Left colon (tissue), 2 donors: ENCODE measurements around the gene PLOD3. TPM values are rescaled to one million over a fixed set of nuclear protein-coding genes. Genes with fewer than 3 reads are reported as not detected.
A peak's percentile ranks its signal among the peaks of the same experiment; 100 is the strongest.

Source experiments
- ATAC-seq: fragments of 200-7000 bp; cut with Tn5 transposase; one replicate; pipeline ENCODE4 v1.9.1; 2020; ENCODE audit warnings: mild to moderate bottlenecking, moderate library complexity
- DNase-seq, 2 donors: peaks; one replicate each; pipeline ENCODE4 v3.0.0-alpha.2; 2020
- intact Hi-C, 2 donors: fragments of 100-400 bp; cut with DNase I in 1 of 2; cut with micrococcal nuclease in 1 of 2; formaldehyde crosslinking; loops; one replicate each; pipeline versions ENCODE4 v1.11.2 to v1.14.0; 2022; cut with DNase I, micrococcal nuclease
- total RNA-seq, 2 donors: library from RNA; stranded (reverse); fragmentation: NEBNext Ultra II Directional; extraction: Animal tissue kit (Norgen Biotek cat#: 25700); gene quantifications; one replicate each; pipeline ENCODE4 v1.2.1, GENCODE V29; 2021
- donor health status: DM: no; HTN: no; CAD: no.
- donor health status: DM: yes; HTN: yes; CAD: no.

The PLOD3 gene
- total RNA-seq, 2 donors from 2014 or later = 81.9 to 85.9 TPM

- DNase-seq (no peak), ATAC-seq (no peak)
- intact Hi-C loops = no loop called here
Observed at GRCh38 chr7:101240226-101241014, 23.0 kb upstream of the PLOD3 start.

- no peak for ATAC-seq
- intact Hi-C loops = no loop called here
- DNase-seq = no peak
Observed at GRCh38 chr7:101239951-101240220, 22.5 kb upstream of the PLOD3 start.

GRCh38 chr7:101239191-101239950 lies 22.0 kb upstream of the PLOD3 start:
- ATAC-seq = no peak
- DNase-seq = no peak
- intact Hi-C loops = no loop called here

DNA sequence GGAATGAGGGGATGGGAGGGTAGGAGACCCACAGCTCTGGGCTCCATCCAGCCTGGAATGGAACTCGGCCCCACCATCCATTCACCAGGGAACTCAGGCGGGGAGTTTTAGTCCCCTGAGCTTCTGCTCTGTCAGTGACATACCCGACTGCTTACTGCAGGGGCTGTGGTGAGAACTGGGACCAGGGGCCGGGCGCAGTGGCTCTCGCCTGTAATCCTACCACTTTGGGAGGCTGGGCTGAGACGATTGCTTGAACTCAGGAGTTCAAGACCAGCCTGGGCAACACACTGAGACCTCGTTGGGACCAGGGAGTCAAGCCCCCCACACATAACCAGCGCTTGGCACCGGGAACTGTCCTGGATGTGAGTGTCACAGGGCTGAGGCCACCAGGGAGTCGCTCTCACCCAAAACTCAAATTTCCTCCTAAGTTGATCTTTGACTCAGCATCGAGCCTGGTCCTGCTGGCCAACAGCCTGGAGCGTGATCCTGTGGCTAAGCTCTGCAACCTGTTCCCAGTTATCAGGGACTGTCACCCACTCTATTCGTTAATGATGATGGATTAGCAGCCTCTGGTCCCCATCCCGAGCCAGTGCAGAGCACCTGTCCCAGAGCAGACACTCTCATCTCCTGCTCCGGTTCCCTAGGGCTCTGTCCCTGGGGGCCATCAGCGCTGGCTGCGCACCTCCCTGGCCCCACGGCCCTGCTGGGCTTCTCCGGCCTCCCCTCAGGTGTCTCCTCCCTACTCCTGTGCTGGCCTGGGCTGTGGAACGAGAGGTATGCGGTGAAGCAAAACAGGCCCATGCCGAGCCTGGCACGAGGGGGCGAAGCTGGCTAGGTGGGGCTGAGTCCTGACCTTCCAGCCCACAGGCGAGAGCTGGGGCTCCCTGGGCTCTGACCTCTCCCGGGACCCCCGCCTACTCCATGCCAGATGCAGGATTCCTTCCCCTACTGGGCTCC lies 21.1 kb upstream of the PLOD3 start:
- no peak for ATAC-seq
- intact Hi-C loops = no loop called here
- no peak for DNase-seq

- intact Hi-C loops = no loop called here
- ATAC-seq (peak; percentile 63), DNase-seq (peak; percentile 89)
Observed at GRCh38 chr7:101237206-101238067, 20.1 kb upstream of the PLOD3 start, which contains the start of gene CLDN15. CLDN15 (minus strand) TSS chr7:101237802; CDS start chr7:101237581, 221 bp downstream.

DNA sequence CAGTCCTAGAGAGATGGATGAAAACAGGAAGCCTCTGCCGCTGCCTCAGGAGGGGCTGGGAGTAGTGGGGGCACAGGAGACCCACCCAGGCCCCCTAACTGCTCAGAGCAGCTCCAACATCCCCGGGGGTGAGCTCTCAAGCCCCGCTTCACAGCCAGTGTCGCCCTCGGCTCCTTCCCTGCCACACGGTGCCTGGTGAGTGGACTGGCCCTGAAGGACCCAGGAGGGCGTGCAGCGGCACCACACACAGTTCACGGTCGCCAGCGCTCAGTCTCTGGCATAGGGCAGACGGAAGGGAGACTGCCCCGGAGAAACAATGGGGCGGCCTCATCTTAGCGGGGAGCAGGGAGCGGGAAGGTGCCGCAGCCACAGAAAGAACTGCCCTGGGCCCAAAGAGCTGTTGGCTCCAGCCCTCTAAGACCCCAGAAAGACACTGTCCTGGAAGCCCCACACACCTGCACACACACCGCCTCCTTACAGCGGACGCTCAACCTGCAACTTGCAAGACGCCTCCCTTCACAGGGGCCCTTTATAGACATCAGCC lies 19.0 kb upstream of the PLOD3 start:
- intact Hi-C loops = no loop called here
- no peak for DNase-seq
- peak; percentile 14 for ATAC-seq

GRCh38 chr7:101235522-101235921 lies 18.1 kb upstream of the PLOD3 start:
- ATAC-seq = peak; percentile 48
- intact Hi-C loops = no loop called here

DNA sequence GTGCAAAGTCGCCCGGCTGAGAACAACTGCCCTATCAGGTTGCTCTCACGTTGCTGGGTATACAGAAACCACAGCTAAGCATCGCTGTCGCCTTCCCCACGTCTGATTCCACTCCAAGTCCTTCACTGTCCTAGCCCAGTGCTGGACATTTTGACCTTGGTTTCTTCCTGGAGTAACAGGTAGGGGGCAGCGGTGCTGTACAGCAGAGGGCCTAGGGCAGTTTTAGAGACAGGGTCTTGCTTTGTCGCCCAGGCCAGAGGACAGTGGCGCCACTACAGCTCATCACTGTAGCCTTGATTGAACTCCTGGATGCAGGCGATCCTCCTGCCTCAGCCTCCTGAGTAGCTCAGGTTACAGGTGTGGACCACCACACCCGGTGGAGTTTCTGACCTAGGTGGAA lies 17.7 kb upstream of the PLOD3 start:
- intact Hi-C loops = no loop called here
- no peak for DNase-seq
- ATAC-seq = peak; percentile 1

More at GRCh38 chr7:101235522-101235921, 18.1 kb upstream of the PLOD3 start:
- peak; percentile 78 to 87 for DNase-seq

DNA sequence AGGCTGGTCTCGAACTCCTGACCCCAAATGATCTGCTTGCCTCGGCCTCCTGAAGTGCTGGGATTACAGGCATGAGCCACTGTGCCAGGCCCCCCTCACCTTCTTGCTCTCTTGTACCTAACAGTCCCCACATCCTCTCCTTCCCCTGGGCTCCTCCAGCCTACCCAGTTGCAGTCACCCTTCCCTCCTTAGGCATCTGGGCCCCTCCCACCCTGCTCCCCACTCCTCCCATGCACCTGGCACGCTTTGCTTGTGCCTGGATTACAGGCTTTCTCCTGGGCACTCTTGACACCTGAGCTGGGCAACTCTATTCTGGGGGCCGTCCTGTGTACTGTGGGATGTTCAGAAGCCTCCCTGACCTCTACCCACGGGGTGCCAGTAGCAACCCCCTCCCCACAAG lies 17.3 kb upstream of the PLOD3 start:
- intact Hi-C loops = no loop called here
- ATAC-seq (peak; percentile 5), DNase-seq (peak in 1 of 2 donors; percentile 70)

DNA sequence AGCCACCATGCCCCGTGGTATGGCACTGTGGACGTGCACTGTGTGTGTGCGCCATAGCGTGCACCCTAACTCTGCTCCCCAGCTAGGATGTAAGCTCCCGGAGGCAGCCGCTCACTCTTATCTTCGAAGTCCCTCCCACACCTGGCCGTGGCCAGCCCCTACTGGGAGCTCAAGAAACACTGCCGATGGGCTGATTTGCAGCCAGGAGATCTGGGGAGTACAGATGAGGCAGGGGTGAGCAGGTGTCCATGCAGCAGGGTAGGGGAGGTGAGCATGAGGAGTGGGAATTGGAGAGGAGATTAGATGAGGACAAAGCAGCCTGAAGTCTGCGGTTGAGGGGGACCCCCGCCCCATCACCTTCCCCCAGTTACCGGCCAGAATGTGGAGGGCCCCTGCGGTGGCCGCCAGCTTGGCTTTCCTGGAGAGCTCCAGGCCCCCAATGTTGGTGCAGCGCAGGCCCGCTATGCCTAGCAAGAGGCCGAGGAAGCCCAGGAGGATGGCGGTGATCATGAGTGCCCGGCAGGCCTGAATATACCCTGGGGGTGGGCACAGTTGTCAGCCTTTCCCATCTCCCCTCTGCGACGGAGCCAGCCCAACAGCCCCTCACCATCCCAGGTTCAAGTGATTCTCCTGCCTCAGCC lies 16.6 kb upstream of the PLOD3 start:
- DNase-seq = no peak
- intact Hi-C loops = no loop called here
- no peak for ATAC-seq

GRCh38 chr7:101232141-101232850 lies 14.9 kb upstream of the PLOD3 start:
- intact Hi-C loops = no loop called here
- peak; percentile 78 for ATAC-seq

DNA sequence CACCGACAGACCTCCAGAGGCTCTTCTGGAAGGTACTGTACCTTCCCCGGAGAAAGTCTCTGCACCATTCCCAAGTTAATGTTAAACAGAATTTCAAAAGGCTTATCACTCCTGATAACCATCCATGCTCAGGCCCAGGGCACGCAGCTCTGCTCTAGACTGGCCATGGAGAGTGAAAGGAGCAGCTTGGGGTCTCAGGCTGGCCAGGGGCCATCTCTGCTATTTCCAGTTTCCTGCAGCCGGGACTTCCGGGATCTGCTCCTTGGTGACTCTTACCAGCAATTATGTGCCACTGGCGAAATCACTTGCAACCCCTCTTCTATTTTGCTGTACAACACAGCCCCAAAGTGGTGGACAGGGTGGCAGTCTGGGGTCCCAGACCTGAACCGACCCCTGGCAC lies 14.3 kb upstream of the PLOD3 start:
- intact Hi-C loops = no loop called here
- DNase-seq (no peak), ATAC-seq (peak; percentile 13)

More at GRCh38 chr7:101232141-101232850, 14.9 kb upstream of the PLOD3 start:
- DNase-seq = peak; percentile 89 to 91

DNA sequence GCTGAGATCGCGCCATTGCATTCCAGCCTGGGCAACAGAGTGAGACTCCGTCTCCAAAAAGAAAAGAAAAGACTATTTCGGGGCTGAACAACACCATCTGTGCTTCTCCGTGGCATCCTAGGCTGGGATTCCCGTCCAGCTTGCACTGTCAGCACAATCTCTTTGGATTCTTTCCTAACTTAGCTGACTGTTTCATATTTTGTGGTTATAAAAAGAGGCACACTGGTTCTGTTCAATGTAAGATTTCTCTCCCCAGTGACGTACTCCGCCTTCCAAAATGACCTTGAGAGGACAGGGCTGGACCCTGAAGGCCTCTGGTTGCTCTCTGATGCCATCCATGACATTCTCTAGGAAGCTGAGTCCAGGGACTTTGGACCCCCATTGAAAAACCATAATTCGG lies 9.3 kb upstream of the PLOD3 start:
- intact Hi-C loops = no loop called here
- ATAC-seq (no peak), DNase-seq (no peak)

DNA sequence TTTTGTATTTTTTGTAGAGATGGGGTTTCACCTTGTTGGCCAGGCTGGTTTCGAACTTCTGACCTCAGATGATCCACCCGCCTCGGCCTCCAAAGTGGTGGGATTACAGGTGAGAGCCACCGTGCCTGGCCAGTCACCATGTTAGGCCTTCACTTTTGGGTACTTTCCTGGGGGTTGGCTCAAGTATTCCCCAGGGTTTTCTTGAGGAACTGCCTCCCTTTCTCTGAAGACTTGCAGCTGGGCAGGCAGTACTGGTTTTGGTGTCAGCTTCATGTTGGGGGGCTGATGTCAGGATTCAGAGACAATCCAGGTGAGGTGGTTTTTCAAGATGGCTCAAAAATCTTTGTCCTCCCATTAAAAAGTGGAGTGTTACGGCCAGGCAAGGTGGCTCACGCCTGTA lies 8.3 kb upstream of the PLOD3 start:
- intact Hi-C loops = no loop called here
- DNase-seq (no peak), ATAC-seq (no peak)

- DNase-seq (no peak), ATAC-seq (no peak)
- intact Hi-C loops = no loop called here
Observed at GRCh38 chr7:101223528-101223927, 6.1 kb upstream of the PLOD3 start.

GRCh38 chr7:101222275-101222830 lies 5.0 kb upstream of the PLOD3 start:
- ATAC-seq (no peak), DNase-seq (no peak)
- intact Hi-C loops = no loop called here

GRCh38 chr7:101220295-101220694 lies 2.9 kb upstream of the PLOD3 start:
- DNase-seq (no peak), ATAC-seq (no peak)
- intact Hi-C loops = no loop called here
